ENCODE measurements around the gene PCNT.

- TF ChIP-seq CTCF (IDR thresholded peaks at IDR 0.05; ENCODE audit: insufficient read depth, low read length): no peak
- TF ChIP-seq POLR2AphosphoS5 (IDR thresholded peaks at IDR 0.05; ENCODE audit: low read depth): no peak
- no peak for TF ChIP-seq GABPA (IDR thresholded peaks at IDR 0.05; ENCODE audit: low read depth)
- no peak for TF ChIP-seq REST (IDR thresholded peaks at IDR 0.05; ENCODE audit: insufficient replicate concordance, low read depth)
Observed at GRCh38 chr21:46379105-46379504, 55.1 kb downstream of the PCNT start.
